HepG2 (cell line): ENCODE measurements around the gene HSD17B11. TPM values are rescaled to one million over a fixed set of nuclear protein-coding genes. Genes with fewer than 3 reads are reported as not detected.

Experiments
- EED ChIP-seq: sonication (generic); formaldehyde crosslinking; IDR thresholded peaks from 2 replicates; pipeline ENCODE4 v1.5.0; 2020; ENCODE audit warnings: mild to moderate bottlenecking, missing genetic modification reagents
- GFI1 ChIP-seq: sonication (generic); formaldehyde crosslinking; IDR thresholded peaks from 2 replicates; pipeline ENCODE4 v1.5.0; 2020; ENCODE audit warnings: missing genetic modification reagents, mild to moderate bottlenecking, borderline replicate concordance
- GTF3A ChIP-seq: sonication (generic); formaldehyde crosslinking; conservative IDR thresholded peaks from 2 replicates; pipeline ENCODE4 v1.4.0; 2020; ENCODE audit warnings: mild to moderate bottlenecking, missing genetic modification reagents
- KDM1A ChIP-seq: IDR thresholded peaks from 2 replicates; pipeline ENCODE4 v1.6.1; 2016; ENCODE audit warnings: missing compliant biosample characterization
- KLF6 ChIP-seq: IDR thresholded peaks from 2 replicates; pipeline ENCODE4 v1.8.0; 2016; ENCODE audit warnings: missing biosample characterization, missing genetic modification reagents
- PHF8 ChIP-seq: sonication (generic); formaldehyde crosslinking; IDR thresholded peaks from 2 replicates; pipeline ENCODE4 v1.5.0; 2020; ENCODE audit warnings: missing genetic modification reagents
- SAP130 ChIP-seq: IDR thresholded peaks from 2 replicates; pipeline ENCODE4 v1.6.1; 2016; ENCODE audit warnings: low read depth
- XRCC5 ChIP-seq: fragments of 200-400 bp; formaldehyde crosslinking; optimal IDR thresholded peaks from 2 replicates; pipeline ENCODE3; 2017; ENCODE audit warnings: mild to moderate bottlenecking, low read length
- ZNF180 ChIP-seq: sonication (generic); formaldehyde crosslinking; IDR thresholded peaks from 2 replicates; pipeline ENCODE4 v1.4.0; 2020; ENCODE audit warnings: low read depth, missing genetic modification reagents, borderline replicate concordance
- ZNF329 ChIP-seq: sonication (generic); formaldehyde crosslinking; IDR thresholded peaks from 2 replicates; pipeline ENCODE4 v1.9.0; 2021; ENCODE audit warnings: low read depth, mild to moderate bottlenecking, missing genetic modification reagents
- ZNF354B ChIP-seq: sonication (generic); formaldehyde crosslinking; IDR thresholded peaks from 2 replicates; pipeline ENCODE4 v1.8.0; 2022; ENCODE audit warnings: mild to moderate bottlenecking, missing genetic modification reagents
- ZNF678 ChIP-seq: sonication (generic); formaldehyde crosslinking; IDR thresholded peaks from 2 replicates; pipeline ENCODE4 v1.4.0; 2020; ENCODE audit warnings: mild to moderate bottlenecking, missing genetic modification reagents
- ZNF781 ChIP-seq: sonication (generic); formaldehyde crosslinking; IDR thresholded peaks from 2 replicates; pipeline ENCODE4 v1.5.1; 2020; ENCODE audit warnings: borderline replicate concordance, mild to moderate bottlenecking, missing genetic modification reagents; ENCODE audit errors: not compliant biosample characterization
- polyA plus RNA-seq, 8 experiments: library from polyadenylated mRNA; depleted of rRNA in 3 of 8; stranded (reverse) in 7 of 8; unstranded in 1 of 8; fragments of >200 nt; fragmentation: Illumina TruSeq in 4 of 8; extraction: Trizol in 4 of 8; gene quantifications; 2 replicates each; pipeline versions ENCODE4 v1.2.1 to v1.2.3, GENCODE V29; 2011 to 2016; ENCODE audit warnings: low read depth in 4 of 8, missing spikeins in 1 of 8, mixed read lengths in 1 of 8; ENCODE audit not compliant: insufficient read depth in 1 of 8
- total RNA-seq, 5 experiments: library from RNA; depleted of rRNA; stranded (reverse); fragments of >200 nt; fragmentation: Illumina TruSeq; extraction: Trizol; gene quantifications; 2 replicates each; pipeline ENCODE4 v1.2.3, GENCODE V29; 2016; ENCODE audit warnings: low read depth in 1 of 5
- TF ChIP-seq, protein P1 (sequence below): sonication (generic); formaldehyde crosslinking; IDR thresholded peaks from 2 replicates; pipeline ENCODE4 v1.4.0; 2020; ENCODE audit warnings: missing genetic modification reagents, borderline replicate concordance
- TF ChIP-seq, protein P2 (sequence below): sonication (generic); IDR thresholded peaks from 2 replicates; pipeline ENCODE4 v1.6.1; 2016; ENCODE audit warnings: low read depth, borderline replicate concordance
- TF ChIP-seq, protein P3 (sequence below): sonication (generic); formaldehyde crosslinking; IDR thresholded peaks from 2 replicates; pipeline ENCODE4 v1.8.0; 2022; ENCODE audit warnings: missing genetic modification reagents, mild to moderate bottlenecking, inconsistent platforms, borderline replicate concordance
- TF ChIP-seq, protein P4 (sequence below), 2 experiments: fragments of 450-650 bp in 1 of 2; sonication (generic) in 1 of 2; formaldehyde crosslinking; IDR thresholded peaks; 2 replicates each; pipeline versions ENCODE4 v1.5.0 to v1.8.0; 2020 to 2022; ENCODE audit warnings: mild to moderate bottlenecking in 1 of 2, missing genetic modification reagents in 1 of 2
- TF ChIP-seq, protein P5 (sequence below): IDR thresholded peaks from 2 replicates; pipeline ENCODE4 v1.6.1; 2012; ENCODE audit warnings: inconsistent platforms
- TF ChIP-seq, protein P6 (sequence below): sonication (generic); formaldehyde crosslinking; IDR thresholded peaks from 2 replicates; pipeline ENCODE4 v1.5.1; 2020; ENCODE audit warnings: mild to moderate bottlenecking, missing genetic modification reagents, moderate library complexity

The HSD17B11 gene
- total and polyA plus RNA-seq, 2 of the 13 experiments (the other 11 are each of a cell fraction or from before 2014, with no cell fraction given) = 121 to 158 TPM

DNA sequence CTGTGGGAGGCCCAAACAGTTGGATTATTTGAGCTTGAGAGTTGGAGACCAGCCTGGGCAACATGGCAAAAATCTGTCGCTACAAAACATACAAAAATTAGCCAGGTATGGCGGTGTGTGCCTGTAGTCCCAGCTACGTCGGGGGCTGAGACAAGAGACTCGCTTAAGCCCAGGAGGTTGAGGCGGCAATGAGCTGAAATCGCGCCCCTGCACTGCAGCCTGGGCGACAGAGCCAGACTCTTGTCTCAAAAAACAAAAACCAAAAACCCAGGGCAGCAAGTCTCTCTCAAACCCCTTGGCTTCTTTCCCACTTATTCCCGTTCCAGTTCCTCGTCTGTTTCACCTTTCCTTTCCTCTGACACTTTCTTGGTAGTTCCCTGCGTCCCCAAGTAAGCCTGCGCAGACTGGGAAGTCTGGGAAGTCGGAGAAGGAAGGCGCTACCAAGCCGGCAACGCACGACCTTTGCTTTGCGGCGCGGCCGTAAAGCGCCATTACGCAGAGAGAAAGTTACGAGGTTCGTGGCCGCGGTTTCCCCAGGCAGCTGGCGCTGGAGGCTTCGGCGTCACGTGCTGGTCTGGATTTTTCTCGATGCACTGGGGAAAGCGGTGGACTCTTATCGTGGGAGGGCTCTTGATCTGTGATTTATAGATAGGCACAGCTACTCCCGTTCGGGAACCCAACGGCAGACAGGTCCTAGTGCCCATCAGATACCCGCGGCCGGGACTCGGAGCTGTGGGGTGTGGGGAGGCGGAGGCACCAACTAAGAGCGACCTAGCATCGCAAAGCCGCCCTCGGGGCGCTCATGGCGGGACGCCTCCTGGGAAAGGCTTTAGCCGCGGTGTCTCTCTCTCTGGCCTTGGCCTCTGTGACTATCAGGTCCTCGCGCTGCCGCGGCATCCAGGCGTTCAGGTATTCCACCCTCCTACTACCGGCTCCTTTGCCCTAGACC, 31.4 kb upstream of the HSD17B11 start, which contains the start of gene NUDT9 (continued):
- TF ChIP-seq, protein P1, sequence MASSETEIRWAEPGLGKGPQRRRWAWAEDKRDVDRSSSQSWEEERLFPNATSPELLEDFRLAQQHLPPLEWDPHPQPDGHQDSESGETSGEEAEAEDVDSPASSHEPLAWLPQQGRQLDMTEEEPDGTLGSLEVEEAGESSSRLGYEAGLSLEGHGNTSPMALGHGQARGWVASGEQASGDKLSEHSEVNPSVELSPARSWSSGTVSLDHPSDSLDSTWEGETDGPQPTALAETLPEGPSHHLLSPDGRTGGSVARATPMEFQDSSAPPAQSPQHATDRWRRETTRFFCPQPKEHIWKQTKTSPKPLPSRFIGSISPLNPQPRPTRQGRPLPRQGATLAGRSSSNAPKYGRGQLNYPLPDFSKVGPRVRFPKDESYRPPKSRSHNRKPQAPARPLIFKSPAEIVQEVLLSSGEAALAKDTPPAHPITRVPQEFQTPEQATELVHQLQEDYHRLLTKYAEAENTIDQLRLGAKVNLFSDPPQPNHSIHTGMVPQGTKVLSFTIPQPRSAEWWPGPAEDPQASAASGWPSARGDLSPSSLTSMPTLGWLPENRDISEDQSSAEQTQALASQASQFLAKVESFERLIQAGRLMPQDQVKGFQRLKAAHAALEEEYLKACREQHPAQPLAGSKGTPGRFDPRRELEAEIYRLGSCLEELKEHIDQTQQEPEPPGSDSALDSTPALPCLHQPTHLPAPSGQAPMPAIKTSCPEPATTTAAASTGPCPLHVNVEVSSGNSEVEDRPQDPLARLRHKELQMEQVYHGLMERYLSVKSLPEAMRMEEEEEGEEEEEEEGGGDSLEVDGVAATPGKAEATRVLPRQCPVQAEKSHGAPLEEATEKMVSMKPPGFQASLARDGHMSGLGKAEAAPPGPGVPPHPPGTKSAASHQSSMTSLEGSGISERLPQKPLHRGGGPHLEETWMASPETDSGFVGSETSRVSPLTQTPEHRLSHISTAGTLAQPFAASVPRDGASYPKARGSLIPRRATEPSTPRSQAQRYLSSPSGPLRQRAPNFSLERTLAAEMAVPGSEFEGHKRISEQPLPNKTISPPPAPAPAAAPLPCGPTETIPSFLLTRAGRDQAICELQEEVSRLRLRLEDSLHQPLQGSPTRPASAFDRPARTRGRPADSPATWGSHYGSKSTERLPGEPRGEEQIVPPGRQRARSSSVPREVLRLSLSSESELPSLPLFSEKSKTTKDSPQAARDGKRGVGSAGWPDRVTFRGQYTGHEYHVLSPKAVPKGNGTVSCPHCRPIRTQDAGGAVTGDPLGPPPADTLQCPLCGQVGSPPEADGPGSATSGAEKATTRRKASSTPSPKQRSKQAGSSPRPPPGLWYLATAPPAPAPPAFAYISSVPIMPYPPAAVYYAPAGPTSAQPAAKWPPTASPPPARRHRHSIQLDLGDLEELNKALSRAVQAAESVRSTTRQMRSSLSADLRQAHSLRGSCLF = no peak
- TF ChIP-seq, protein P2, sequence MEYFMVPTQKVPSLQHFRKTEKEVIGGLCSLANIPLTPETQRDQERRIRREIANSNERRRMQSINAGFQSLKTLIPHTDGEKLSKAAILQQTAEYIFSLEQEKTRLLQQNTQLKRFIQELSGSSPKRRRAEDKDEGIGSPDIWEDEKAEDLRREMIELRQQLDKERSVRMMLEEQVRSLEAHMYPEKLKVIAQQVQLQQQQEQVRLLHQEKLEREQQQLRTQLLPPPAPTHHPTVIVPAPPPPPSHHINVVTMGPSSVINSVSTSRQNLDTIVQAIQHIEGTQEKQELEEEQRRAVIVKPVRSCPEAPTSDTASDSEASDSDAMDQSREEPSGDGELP = peak; percentile 17; the same call in 1 of the 2 replicates
- TF ChIP-seq ZNF678 (peak; percentile 80; the same call in 1 of the 2 replicates), GFI1 (CRISPR knock-in tag) (peak; percentile 92), SAP130 (CRISPR knock-in tag) (peak; percentile 87), PHF8 (peak; percentile 89), ZNF329 (no peak), GTF3A (CRISPR knock-in tag) (no peak; the same call in 1 of the 2 replicates), XRCC5 (peak; percentile 20), KDM1A (CRISPR knock-in tag) (no peak), ZNF354B (CRISPR knock-in tag) (no peak), EED (CRISPR knock-in tag) (no peak), ZNF781 (CRISPR knock-in tag) (peak; percentile 94), ZNF180 (no peak), KLF6 (CRISPR knock-in tag) (peak; percentile 93)
- TF ChIP-seq, protein P3, sequence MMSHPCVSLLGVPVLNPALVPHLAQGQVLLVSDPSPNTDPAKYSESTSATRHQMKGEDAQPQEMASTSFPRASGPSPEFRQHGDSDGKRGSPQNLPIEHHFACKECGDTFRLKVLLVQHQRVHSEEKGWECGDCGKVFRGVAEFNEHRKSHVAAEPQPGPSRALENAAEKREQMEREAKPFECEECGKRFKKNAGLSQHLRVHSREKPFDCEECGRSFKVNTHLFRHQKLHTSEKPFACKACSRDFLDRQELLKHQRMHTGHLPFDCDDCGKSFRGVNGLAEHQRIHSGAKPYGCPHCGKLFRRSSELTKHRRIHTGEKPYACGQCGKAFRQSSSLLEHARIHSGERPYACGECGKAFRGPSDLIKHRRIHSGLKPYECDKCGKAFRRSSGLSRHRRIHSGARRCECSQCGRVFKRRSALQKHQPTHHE (CRISPR knock-in tag) = peak; percentile 83; the same call in 1 of the 2 replicates
- TF ChIP-seq, protein P4, sequence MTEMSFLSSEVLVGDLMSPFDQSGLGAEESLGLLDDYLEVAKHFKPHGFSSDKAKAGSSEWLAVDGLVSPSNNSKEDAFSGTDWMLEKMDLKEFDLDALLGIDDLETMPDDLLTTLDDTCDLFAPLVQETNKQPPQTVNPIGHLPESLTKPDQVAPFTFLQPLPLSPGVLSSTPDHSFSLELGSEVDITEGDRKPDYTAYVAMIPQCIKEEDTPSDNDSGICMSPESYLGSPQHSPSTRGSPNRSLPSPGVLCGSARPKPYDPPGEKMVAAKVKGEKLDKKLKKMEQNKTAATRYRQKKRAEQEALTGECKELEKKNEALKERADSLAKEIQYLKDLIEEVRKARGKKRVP (CRISPR knock-in tag; IDR thresholded peaks at IDR 0.05) = 0 out of 4 replicates have a peak, but pooled peaks of 1 of the 2 experiments have one; percentile 37
- TF ChIP-seq, protein P5, sequence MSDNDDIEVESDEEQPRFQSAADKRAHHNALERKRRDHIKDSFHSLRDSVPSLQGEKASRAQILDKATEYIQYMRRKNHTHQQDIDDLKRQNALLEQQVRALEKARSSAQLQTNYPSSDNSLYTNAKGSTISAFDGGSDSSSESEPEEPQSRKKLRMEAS = peak; percentile 96
- TF ChIP-seq, protein P6, sequence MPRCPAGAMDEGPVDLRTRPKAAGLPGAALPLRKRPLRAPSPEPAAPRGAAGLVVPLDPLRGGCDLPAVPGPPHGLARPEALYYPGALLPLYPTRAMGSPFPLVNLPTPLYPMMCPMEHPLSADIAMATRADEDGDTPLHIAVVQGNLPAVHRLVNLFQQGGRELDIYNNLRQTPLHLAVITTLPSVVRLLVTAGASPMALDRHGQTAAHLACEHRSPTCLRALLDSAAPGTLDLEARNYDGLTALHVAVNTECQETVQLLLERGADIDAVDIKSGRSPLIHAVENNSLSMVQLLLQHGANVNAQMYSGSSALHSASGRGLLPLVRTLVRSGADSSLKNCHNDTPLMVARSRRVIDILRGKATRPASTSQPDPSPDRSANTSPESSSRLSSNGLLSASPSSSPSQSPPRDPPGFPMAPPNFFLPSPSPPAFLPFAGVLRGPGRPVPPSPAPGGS (CRISPR knock-in tag) = peak; percentile 57; the same call in 1 of the 2 replicates
